RWPE2 (cell line): ENCODE data around the gene DIS3L.

Experiments used
- ATAC-seq: fragments of 200-7000 bp; cut with Tn5 transposase; 3 replicates; pipeline ENCODE4 v1.9.1; 2021; ENCODE audit warnings: low read depth
- DNase-seq: peaks from one replicate; pipeline ENCODE4 v3.0.0-alpha.2; 2020; ENCODE audit warnings: low spot score
- H3K27ac ChIP-seq: fragments of 450-650 bp; 2 replicates; pipeline ENCODE4 v1.5.1; 2017; ENCODE audit warnings: mild to moderate bottlenecking; ENCODE audit not compliant: poor library complexity, severe bottlenecking
- H3K27me3 ChIP-seq: fragments of 250-450 bp; sonication (Bioruptor Pico); 2 replicates; pipeline ENCODE4 v1.5.1; 2021; ENCODE audit warnings: mild to moderate bottlenecking, moderate library complexity; ENCODE audit not compliant: insufficient read depth, poor library complexity, severe bottlenecking
- H3K36me3 ChIP-seq: fragments of 250-450 bp; sonication (Bioruptor Pico); 2 replicates; pipeline ENCODE4 v1.5.1; 2020; ENCODE audit warnings: low read depth, mild to moderate bottlenecking, moderate library complexity
- H3K4me1 ChIP-seq: fragments of 250-450 bp; sonication (Bioruptor Pico); 2 replicates; pipeline ENCODE4 v1.5.1; 2021; ENCODE audit warnings: mild to moderate bottlenecking, moderate library complexity; ENCODE audit not compliant: insufficient read depth, poor library complexity, severe bottlenecking
- H3K4me3 ChIP-seq: fragments of 250-450 bp; sonication (Bioruptor Pico); 2 replicates; pipeline ENCODE4 v1.5.1; 2021; ENCODE audit warnings: mild to moderate bottlenecking, moderate library complexity; ENCODE audit not compliant: severe bottlenecking
- H3K9me3 ChIP-seq: fragments of 250-450 bp; sonication (Bioruptor Pico); 2 replicates; pipeline ENCODE4 v1.5.1; 2021; ENCODE audit warnings: mild to moderate bottlenecking, moderate library complexity; ENCODE audit not compliant: severe bottlenecking
- TF ChIP-seq, protein P1 (sequence below): fragments of 450-650 bp; IDR thresholded peaks from one replicate; pipeline ENCODE4 v1.5.1; 2017; ENCODE audit warnings: mild to moderate bottlenecking, moderate library complexity; ENCODE audit not compliant: poor library complexity, severe bottlenecking

DIS3L gene

DNA sequence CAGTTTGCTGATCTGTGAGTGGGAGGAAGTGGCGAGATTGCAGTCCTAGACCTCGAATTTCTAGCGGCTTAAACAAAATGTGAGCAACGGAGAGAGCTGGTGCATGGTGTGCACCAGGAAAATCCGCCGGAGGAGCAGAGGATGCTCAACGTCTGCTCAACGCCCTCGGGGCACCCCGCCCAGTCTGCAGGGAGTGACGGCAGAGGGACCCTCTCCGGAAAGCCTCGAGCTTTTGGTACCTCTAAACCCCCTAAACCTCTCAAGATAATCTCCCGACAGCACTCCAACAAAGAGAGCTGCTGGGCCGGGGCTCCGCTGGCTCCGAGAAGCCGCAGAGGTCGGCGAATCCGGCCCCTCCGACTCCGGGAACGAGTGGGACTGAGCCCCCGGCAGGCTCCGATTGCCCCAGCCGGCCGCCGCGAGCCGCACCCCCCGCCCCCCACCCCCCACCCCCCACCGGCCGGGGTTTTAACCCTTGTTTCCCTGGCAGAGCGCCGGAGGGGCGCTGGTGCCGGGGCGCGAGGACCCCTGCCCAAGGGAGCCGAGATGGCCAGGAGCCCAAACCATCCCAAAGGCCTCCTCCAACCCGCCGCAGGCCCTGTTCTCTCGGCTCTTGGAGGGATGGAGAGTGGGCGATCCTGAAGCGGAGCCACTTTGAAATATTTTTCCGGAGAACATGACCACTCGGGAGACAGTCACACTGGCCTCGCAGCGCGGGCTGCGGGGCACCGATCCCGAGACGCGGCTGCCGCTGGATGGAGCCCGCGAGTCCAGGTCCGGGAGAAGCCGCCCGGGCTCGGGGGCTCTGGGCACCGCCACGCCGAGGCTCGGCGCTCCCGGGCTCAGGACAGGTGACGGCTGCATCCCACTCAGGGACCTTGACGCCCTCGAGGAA is 41.3 kb upstream of the DIS3L start:
- peak; percentile 75 for ATAC-seq
- H3K9me3 ChIP-seq = no peaks in the 10 kb centered on the region
- no peaks in the 10 kb centered on the region for H3K4me1 ChIP-seq
- H3K4me3 ChIP-seq = peak overlapping the region; percentile 27
- no peak for DNase-seq
- H3K27ac ChIP-seq = no peak overlapping the region
- H3K27me3 ChIP-seq = peaks cover 48% of the 10 kb centered on the region
- no peaks in the 10 kb centered on the region for H3K36me3 ChIP-seq
- TF ChIP-seq, protein P1, sequence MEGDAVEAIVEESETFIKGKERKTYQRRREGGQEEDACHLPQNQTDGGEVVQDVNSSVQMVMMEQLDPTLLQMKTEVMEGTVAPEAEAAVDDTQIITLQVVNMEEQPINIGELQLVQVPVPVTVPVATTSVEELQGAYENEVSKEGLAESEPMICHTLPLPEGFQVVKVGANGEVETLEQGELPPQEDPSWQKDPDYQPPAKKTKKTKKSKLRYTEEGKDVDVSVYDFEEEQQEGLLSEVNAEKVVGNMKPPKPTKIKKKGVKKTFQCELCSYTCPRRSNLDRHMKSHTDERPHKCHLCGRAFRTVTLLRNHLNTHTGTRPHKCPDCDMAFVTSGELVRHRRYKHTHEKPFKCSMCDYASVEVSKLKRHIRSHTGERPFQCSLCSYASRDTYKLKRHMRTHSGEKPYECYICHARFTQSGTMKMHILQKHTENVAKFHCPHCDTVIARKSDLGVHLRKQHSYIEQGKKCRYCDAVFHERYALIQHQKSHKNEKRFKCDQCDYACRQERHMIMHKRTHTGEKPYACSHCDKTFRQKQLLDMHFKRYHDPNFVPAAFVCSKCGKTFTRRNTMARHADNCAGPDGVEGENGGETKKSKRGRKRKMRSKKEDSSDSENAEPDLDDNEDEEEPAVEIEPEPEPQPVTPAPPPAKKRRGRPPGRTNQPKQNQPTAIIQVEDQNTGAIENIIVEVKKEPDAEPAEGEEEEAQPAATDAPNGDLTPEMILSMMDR = peak; percentile 98

DNA sequence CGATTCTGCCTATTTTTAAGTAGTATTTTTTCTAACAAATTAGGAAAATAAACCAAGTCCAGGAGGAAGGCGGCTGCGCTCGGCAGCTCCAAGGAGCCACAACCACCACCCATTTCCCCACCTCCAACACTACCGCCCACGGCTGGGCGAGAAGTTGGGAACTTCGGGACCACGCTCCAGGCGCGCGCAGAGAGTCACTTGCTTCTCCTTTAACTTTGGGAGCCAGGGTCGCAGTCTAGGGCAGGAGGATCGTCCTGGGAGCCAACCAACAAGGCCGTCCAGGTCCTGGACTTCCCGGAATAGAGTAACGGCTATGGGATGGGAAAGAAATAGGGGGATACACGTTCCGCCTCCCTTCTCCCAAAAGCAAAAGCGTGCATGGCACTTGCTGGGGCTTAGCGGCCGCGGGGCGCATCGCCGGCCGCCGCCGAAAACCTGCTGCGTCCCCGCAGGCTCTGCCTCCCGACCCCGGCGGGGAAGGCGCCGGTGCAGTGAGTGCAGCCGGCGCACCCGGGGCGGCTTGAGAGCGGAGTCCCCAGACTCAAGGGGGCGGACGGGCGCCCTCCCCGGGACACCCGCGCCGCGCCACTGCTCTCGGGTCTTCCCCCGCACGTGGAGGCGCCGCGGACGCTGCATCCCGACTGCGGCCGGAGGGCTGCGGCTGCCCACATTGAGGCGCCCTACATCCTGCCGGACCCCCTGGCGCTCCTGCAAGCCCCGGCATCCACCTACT is 40.5 kb upstream of the DIS3L start:
- no peaks in the 10 kb centered on the region for H3K36me3 ChIP-seq
- no peak overlapping the region for H3K27ac ChIP-seq
- ATAC-seq (peak; percentile 44), DNase-seq (no peak)
- H3K4me3 ChIP-seq = peak overlapping the region; percentile 27
- TF ChIP-seq, protein P1 = peak; percentile 88
- no peaks in the 10 kb centered on the region for H3K4me1 ChIP-seq
- H3K27me3 ChIP-seq = peaks cover 54% of the 10 kb centered on the region
- H3K9me3 ChIP-seq = no peaks in the 10 kb centered on the region

DNA sequence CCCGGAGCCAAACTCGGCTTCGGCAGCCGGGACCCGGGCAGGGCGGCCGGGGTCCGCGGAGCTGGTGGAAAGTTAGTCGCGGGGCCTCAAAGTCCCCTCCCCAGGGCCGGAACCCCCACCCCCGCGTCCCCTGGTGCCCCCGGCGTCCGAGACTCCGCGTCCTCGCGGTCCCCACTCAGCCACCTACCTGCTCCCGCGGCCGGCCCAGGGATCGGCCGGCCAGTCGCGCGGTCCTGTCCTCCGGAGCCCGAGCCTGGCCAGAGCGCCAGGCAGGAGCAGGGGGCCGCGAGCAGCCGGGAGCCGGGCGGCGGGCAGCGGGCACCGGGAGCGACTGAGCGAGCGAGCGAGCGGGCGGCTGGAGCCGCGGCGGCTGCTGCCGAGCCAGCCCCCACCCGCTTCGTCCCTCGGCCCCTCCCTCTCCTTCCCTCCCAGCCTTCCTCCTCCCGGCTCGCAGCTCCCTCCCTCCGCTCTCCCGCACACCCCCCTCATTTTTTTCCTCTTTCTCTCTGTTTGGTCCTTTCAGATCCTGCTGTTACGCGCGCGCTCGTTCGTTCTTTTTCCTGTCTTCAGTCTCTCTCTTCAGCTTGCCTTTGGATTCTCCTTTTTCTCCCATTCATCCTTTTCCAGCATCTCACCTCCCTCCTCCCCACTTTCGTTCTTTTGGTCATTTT is 39.8 kb upstream of the DIS3L start, which contains the start of gene MEGF11:
MEGF11 (minus strand) TSS at position 333 of the 671 bp plus-strand sequence. CDS start 125,347 bp downstream, outside the sequence.
- Histone ChIP-seq H3K4me1 (no peaks in the 10 kb centered on the region), H3K9me3 (no peaks in the 10 kb centered on the region), H3K27me3 (peaks cover 61% of the 10 kb centered on the region), H3K27ac (no peak within 1 kb of the TSS), H3K36me3 (no peaks in the 10 kb centered on the region), H3K4me3 (peak within 1 kb of the TSS; percentile 27)
- TF ChIP-seq, protein P1 = no peak
- DNase-seq (no peak), ATAC-seq (peak; percentile 55)

DNA sequence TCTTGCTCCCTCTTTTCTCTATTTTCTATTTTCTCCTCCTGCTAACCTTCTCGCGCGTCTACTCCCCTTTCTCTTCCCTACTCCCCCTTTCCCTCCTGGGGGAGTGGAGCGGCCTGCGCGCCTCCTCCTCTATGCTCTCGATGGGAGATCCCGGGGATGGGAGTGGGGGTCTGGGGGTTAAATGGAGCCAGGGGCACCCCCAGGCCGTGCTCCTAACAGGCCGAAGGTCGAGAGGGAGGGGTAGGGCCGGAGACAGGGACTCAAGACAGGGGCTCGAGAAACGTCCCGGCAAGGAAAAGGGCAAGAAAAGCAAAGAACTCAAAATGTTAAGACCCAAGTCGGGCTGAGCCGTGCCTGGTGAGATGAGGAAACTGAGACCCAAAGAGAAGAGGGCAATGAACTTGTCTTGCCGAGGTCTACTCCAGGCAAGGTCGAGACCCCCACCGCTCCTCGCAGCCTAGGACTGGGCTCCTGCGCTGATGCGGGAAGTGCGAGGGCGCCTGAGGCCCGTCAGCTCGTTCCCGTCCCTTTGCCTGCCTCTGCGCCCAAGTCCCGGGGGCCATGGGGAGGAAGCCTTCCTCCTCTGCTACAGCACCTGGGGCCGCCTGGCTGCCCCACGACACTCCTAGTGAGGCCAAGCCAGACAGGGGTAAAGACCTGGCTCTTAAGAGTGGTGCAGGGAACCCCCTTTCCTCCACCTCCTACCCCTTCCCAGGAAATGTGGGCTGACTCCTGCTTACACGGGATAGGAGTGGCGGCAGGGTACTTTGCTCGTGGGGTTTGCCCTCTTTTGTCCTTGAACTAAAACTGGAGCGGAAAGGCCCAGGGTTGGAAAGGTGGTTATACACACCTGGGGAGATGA is 39.0 kb upstream of the DIS3L start:
- DNase-seq = no peak
- Histone ChIP-seq H3K9me3 (no peaks in the 10 kb centered on the region), H3K27me3 (peaks cover 62% of the 10 kb centered on the region), H3K27ac (no peak overlapping the region), H3K36me3 (no peaks in the 10 kb centered on the region), H3K4me1 (no peaks in the 10 kb centered on the region), H3K4me3 (peak overlapping the region; percentile 27)
- no peak for ATAC-seq
- TF ChIP-seq, protein P1 = no peak
